Mesodermal cell (in vitro differentiated cells): ENCODE results near the gene HSPB2.

ENCODE experiments used
- H3K27ac ChIP-seq: 2 replicates; pipeline ENCODE4 v1.7.0; 2013; ENCODE audit warnings: mild to moderate bottlenecking, low read depth, low read length, moderate library complexity; ENCODE audit not compliant: severe bottlenecking
- H3K36me3 ChIP-seq: 2 replicates; pipeline ENCODE4 v1.7.1; 2013; ENCODE audit warnings: mild to moderate bottlenecking, low read length, moderate library complexity; ENCODE audit not compliant: control insufficient read depth, insufficient read depth
- H3K4me1 ChIP-seq: one replicate; pipeline ENCODE4 v1.7.1; 2013; ENCODE audit warnings: mild to moderate bottlenecking, low read length; ENCODE audit not compliant: insufficient read depth, control insufficient read depth, poor library complexity, severe bottlenecking
- H3K4me3 ChIP-seq: 2 replicates; pipeline ENCODE4 v1.7.0; 2013; ENCODE audit warnings: low read length, control low read depth, mild to moderate bottlenecking; ENCODE audit not compliant: insufficient read depth, poor library complexity, severe bottlenecking; ENCODE audit errors: extremely low read depth
- H3K9me3 ChIP-seq: 2 replicates; pipeline ENCODE4 v1.7.1; 2013; ENCODE audit warnings: mild to moderate bottlenecking, low read length, moderate library complexity; ENCODE audit not compliant: control insufficient read depth
- WGBS, 2 experiments: methylation state at CpG; one replicate each; pipeline ENCODE4 v1.1.5; 2013; ENCODE audit warnings: missing lambda C conversion rate in 2 of 2; ENCODE audit not compliant: insufficient coverage in 2 of 2; 5-methylcytosine and 5-hydroxymethylcytosine counted together

The HSPB2 gene

DNA sequence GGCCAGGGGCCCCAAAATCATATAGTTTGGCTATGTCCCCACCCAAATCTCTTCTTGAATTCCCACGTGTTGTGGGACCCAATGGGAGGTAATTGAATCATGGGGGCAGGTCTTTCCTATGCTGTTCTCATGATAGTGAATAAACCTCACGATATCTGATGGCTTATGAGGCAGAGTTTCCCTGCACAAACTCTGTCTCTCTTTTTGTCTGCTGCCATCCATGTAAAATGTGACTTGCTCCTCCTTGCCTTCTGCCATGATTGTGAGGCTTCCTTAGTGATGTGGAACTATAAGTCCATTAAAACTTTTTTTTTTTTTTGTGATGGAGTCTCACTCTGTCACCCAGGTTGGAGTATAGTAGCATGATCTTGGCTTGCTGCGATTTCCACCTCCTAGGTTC lies 39.0 kb downstream of the HSPB2 start:
- H3K4me3 ChIP-seq, result no peak overlapping the region
- WGBS, 2 experiments, result 78 to 93% methylated on average over 2 to 3 of the region's 3 CpGs
- no peaks in the 10 kb centered on the region for H3K9me3 ChIP-seq
- H3K4me1 ChIP-seq, result no peaks in the 10 kb centered on the region
- H3K36me3 ChIP-seq, result no peaks in the 10 kb centered on the region
- no peak overlapping the region for H3K27ac ChIP-seq

DNA sequence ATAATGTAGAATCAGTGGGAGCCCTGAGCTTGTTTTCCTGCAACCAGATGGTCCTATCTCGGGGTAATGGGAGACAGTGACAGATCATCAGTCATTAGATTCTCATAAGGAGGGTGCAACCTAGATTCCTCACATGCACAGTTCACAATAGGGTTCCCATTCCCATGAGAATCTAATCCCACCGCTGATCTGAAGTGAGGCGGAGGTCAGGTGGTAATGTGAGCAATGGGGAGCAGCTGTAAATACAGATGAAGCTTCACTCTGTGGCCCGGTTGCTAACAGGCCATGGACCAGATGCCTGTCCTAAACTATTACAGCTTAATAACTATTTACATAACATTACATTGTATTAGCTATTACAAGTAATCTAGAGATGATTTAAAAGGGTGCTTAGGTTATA lies 41.6 kb downstream of the HSPB2 start:
- no CpG with 5 or more reads among the region's 4 CpGs for WGBS, 2 experiments
- Histone ChIP-seq H3K36me3 (peaks cover 10% of the 10 kb centered on the region), H3K9me3 (no peaks in the 10 kb centered on the region), H3K27ac (no peak overlapping the region), H3K4me3 (no peak overlapping the region), H3K4me1 (no peaks in the 10 kb centered on the region)

DNA sequence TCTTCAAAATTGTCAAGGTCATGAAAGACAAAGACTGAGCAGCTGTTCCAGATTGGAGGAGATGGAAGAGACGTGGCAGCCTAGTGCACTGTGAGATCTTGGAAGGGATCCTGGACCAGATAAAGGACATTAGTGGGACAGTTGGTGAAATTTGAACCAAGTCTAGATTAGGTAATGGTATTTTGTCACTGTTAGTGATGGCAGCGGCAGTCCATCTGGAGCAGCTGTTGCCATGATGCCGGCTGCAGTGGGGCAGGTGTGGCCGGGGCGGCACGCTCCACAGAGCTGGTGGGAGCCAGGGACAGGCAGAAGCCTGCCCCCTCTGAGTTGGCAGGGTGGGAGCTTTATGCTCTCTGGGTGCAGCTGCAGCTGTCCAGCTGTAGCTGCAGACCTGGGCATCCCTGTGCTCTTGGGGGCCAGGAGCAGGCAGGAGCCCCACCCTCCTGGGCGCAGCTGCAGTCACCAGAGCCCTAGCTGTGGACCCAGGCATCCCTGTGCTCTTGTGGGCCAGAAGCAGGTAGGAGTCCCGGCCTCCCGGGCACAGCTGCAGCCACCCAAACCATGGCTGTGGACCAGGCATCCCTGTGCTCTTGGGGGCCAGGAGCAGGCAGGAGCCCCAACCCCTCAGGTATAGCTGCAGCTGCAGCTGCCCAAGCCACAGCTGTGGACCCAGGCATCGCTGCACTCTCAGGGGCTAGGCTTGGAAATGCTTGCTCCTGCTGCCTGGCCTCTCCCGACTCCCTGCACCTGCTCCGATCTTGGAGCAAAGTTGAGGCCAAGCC lies 45.3 kb downstream of the HSPB2 start:
- Histone ChIP-seq H3K4me1 (no peaks in the 10 kb centered on the region), H3K27ac (no peak overlapping the region), H3K9me3 (no peaks in the 10 kb centered on the region), H3K36me3 (peaks cover 10% of the 10 kb centered on the region), H3K4me3 (no peak overlapping the region)
- WGBS, 2 experiments, result 95 to 96% methylated on average over 11 to 12 of the region's 12 CpGs

DNA sequence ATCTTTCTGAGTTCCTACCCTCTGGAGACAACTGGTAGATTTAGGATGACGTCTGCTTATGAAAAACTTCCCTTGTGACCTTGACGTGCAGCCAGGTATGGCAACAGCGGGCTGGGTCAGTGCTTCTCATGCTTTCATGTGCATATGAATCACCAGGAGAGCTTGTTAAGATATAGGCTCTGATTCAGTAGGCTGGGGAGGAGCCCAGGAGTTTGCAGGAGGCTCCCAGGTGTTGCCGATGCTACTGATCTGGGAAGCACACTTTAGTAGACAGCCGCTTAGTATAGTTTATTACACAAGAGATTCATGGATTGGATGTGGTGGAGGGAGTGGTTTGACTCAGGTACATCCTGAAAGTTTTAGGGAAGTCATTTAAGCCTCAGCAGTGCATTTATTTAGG lies 48.4 kb downstream of the HSPB2 start:
- H3K9me3 ChIP-seq, result no peaks in the 10 kb centered on the region
- no peak overlapping the region for H3K27ac ChIP-seq
- H3K36me3 ChIP-seq, result peaks cover 13% of the 10 kb centered on the region
- 42 to 53% methylated on average over 4 of the region's 5 CpGs for WGBS, 2 experiments
- no peak overlapping the region for H3K4me3 ChIP-seq
- no peaks in the 10 kb centered on the region for H3K4me1 ChIP-seq

DNA sequence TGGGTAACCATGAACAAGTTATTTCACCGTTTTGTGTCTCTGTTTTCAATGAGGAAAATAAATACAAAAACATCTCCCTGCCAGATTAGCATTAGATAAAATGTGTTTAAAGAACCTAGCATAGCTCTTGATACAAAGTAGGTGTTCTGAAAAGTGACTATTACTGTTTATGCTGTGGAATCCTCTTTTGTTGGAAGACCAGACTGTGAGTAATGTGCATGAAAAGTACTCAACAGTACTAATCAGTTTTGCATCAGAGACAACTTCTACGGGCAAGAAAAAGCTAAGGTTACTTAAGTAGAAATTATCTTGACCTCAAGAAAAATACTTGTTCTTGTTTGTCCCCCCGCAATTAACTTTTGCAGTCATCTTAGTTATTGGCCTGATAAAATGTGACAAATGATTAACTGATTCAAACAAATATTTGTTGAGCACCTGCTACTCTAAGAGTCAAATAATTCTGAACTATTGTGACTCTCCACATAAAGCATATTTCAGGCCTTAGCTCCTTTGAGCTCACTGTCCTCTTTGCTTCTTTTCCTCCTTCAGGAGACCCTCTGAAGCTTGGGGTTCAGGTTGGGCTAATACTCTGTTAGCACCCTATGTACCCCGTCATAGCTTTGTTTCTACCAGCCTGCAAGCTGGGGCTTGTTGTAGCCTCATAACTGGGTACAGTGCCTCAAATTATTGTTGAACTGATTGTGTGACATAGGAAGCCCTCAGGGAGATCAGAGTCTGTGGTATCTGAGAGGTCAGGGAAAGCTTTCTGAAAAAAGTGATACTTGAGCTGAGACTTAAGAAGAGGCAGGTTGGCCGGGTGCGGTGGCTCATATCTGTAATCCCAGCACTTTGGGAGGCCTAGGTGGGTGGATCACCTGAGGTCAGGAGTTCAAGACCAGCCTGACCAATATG lies 49.1 kb downstream of the HSPB2 start:
- Histone ChIP-seq H3K4me1 (no peaks in the 10 kb centered on the region), H3K27ac (no peak overlapping the region), H3K4me3 (no peak overlapping the region), H3K9me3 (no peaks in the 10 kb centered on the region), H3K36me3 (peaks cover 16% of the 10 kb centered on the region)
- WGBS, 2 experiments, result 97 to 100% methylated on average over 1 to 3 of the region's 6 CpGs
